ENCODE data around the gene YIPF4.
A peak's percentile ranks its signal among the peaks of the same experiment; 100 is the strongest.
"Not testable (repeated sequence)": the region's sequence is repeated elsewhere in the genome, so short reads cannot be mapped to it uniquely, and the experiment has no call there.

The YIPF4 gene

GRCh38 chr2:32262105-32262504 is 15.6 kb upstream of the YIPF4 start:
- DNase-seq (ENCODE audit: low spot score): no peak
- TF ChIP-seq CTCF (IDR thresholded peaks at IDR 0.05; ENCODE audit: extremely low read depth, missing control alignments): no peak

- no peak for TF ChIP-seq CTCF (IDR thresholded peaks at IDR 0.05; ENCODE audit: extremely low read depth, missing control alignments)
Observed at GRCh38 chr2:32264422-32265105, 13.1 kb upstream of the YIPF4 start, which contains the start of gene NLRC4. Gene NLRC4, minus strand, starts transcription at chr2:32264886. Its CDS starts 8,111 bp downstream, at chr2:32256775.

GRCh38 chr2:32271063-32271462 is 6.6 kb upstream of the YIPF4 start:
- TF ChIP-seq CTCF (IDR thresholded peaks at IDR 0.05; ENCODE audit: extremely low read depth, missing control alignments): no peak
- no peak for DNase-seq (ENCODE audit: low spot score)

More at GRCh38 chr2:32264422-32265105, 13.1 kb upstream of the YIPF4 start, which contains the start of gene NLRC4:
- DNase-seq (ENCODE audit: low spot score): peak; percentile 68

GRCh38 chr2:32272279-32272678 is 5.4 kb upstream of the YIPF4 start:
- no peak for DNase-seq (ENCODE audit: low spot score)
- TF ChIP-seq CTCF (IDR thresholded peaks at IDR 0.05; ENCODE audit: extremely low read depth, missing control alignments): no peak

GRCh38 chr2:32274289-32274688 is 3.4 kb upstream of the YIPF4 start:
- no peak for TF ChIP-seq CTCF (IDR thresholded peaks at IDR 0.05; ENCODE audit: extremely low read depth, missing control alignments)
- no peak for DNase-seq (ENCODE audit: low spot score)

GRCh38 chr2:32275790-32276189 is 1.9 kb upstream of the YIPF4 start:
- not testable (repeated sequence) for DNase-seq (ENCODE audit: low spot score)

- DNase-seq (ENCODE audit: low spot score): no peak
- TF ChIP-seq CTCF (IDR thresholded peaks at IDR 0.05; ENCODE audit: extremely low read depth, missing control alignments): no peak
Observed at GRCh38 chr2:32277363-32277673, 386 bp upstream of the YIPF4 start.

- no peak for TF ChIP-seq CTCF (IDR thresholded peaks at IDR 0.05; ENCODE audit: extremely low read depth, missing control alignments)
- DNase-seq (ENCODE audit: low spot score): no peak
Observed at GRCh38 chr2:32278478-32278853, 762 bp downstream of the YIPF4 start.

Data from GM20000 (cell line).